ENCODE data around the gene TARP.
"Not testable (repeated sequence)": the region's sequence is repeated elsewhere in the genome, so short reads cannot be mapped to it uniquely, and the experiment has no call there.

TARP gene

DNA sequence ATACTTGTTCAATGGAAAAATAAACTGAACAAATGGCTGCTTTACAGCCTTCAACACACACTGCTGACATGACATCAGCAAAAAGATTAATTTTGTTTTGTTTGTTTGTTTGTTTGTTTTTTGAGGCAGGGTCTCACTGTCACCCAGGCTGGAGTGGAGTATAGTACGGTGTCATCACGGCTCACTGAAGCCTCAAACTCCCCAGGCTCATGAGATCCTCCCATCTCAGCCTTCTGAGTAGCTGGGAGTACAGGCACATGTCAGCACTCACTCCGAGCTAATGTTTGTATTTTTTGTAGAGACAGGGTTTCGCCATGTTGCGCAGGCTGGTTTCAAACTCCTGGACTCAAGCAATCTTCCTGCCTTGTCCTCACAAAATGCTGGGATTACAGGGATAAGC is 10.9 kb downstream of the TARP start:
- H2AFZ ChIP-seq (ENCODE audit: low read length, unreplicated experiment) = no peak overlapping the region
- no peak overlapping the region for H3K27ac ChIP-seq (ENCODE audit: low read depth, low read length)
- no peaks in the 10 kb centered on the region for H3K4me1 ChIP-seq (ENCODE audit: control insufficient read depth, insufficient read depth, low read length, unreplicated experiment)
- H3K27me3 ChIP-seq (ENCODE audit: insufficient read depth, low read length) = no peaks in the 10 kb centered on the region
- H3K4me3 ChIP-seq (ENCODE audit: low read depth, low read length) = no peak overlapping the region
- H3K36me3 ChIP-seq (ENCODE audit: insufficient read depth, low read length) = no peaks in the 10 kb centered on the region
- no peaks in the 10 kb centered on the region for H3K79me2 ChIP-seq (ENCODE audit: control insufficient read depth, insufficient read depth, low read length, unreplicated experiment)

DNA sequence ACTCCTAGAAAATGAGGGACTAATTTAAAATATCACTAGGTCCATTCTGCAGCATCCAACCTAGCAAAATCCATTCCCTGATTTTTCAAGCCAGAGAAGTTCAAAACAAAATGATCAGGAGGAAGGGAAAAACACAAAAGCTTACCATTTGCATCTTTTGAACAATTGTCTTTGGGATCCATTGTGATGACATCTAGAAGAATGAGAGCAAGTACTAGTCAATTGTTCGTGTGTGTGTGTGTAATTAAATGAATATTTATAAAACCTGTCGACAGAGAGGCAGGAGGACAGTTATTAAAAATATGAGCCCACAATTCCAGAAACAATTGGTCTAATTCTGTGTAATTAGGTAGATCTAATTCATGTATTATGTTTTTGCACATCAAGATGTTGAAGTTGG is 11.4 kb downstream of the TARP start:
- H3K27ac ChIP-seq (ENCODE audit: low read depth, low read length); H3K4me1 ChIP-seq (ENCODE audit: control insufficient read depth, insufficient read depth, low read length, unreplicated experiment); H2AFZ ChIP-seq (ENCODE audit: low read length, unreplicated experiment); H3K36me3 ChIP-seq (ENCODE audit: insufficient read depth, low read length); H3K4me3 ChIP-seq (ENCODE audit: low read depth, low read length); H3K79me2 ChIP-seq (ENCODE audit: control insufficient read depth, insufficient read depth, low read length, unreplicated experiment); H3K27me3 ChIP-seq (ENCODE audit: insufficient read depth, low read length): not testable (repeated sequence)

DNA sequence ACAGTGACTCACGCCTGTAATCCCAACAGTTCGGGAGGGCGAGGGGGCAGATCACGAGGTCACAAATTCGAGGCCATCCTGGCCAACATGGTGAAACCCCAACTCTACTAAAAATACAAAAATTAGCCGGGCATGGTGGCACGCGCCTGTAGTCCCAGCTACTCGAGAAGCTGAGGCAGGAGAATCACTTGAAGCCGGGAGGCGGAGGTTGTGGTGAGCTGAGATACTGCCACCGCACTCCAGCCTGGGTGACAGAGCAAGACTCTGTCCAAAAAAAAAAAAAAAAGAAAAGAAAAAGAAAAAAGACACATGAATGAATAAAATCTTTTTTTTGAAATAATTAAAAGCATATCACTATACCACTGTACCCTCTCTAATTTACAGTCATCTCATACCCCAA is 11.8 kb downstream of the TARP start:
- H3K36me3 ChIP-seq (ENCODE audit: insufficient read depth, low read length); H3K79me2 ChIP-seq (ENCODE audit: control insufficient read depth, insufficient read depth, low read length, unreplicated experiment); H3K27ac ChIP-seq (ENCODE audit: low read depth, low read length); H3K4me1 ChIP-seq (ENCODE audit: control insufficient read depth, insufficient read depth, low read length, unreplicated experiment); H3K4me3 ChIP-seq (ENCODE audit: low read depth, low read length); H3K27me3 ChIP-seq (ENCODE audit: insufficient read depth, low read length); H2AFZ ChIP-seq (ENCODE audit: low read length, unreplicated experiment): not testable (repeated sequence)

DNA sequence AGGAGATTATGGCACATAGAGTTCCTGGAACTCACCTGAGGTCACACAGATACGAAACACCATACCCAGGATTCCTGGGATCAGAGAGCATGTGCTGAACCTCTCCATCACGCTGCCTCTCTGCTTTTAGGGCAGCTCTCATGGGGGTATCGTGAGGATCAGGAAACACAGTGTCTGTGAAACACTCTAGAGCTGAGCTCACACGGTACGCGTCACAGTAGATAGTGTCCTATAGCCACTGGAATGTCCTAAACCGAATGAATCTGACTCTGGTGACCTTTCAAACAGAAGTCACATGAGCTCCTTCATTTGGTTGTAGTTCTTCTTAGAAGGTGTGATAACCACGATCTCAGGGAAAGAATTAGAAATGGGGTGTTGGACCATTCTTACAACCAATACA is 14.3 kb downstream of the TARP start:
- H3K27ac ChIP-seq (ENCODE audit: low read depth, low read length); H3K4me1 ChIP-seq (ENCODE audit: control insufficient read depth, insufficient read depth, low read length, unreplicated experiment); H2AFZ ChIP-seq (ENCODE audit: low read length, unreplicated experiment); H3K79me2 ChIP-seq (ENCODE audit: control insufficient read depth, insufficient read depth, low read length, unreplicated experiment); H3K36me3 ChIP-seq (ENCODE audit: insufficient read depth, low read length); H3K4me3 ChIP-seq (ENCODE audit: low read depth, low read length); H3K27me3 ChIP-seq (ENCODE audit: insufficient read depth, low read length): not testable (repeated sequence)

DNA sequence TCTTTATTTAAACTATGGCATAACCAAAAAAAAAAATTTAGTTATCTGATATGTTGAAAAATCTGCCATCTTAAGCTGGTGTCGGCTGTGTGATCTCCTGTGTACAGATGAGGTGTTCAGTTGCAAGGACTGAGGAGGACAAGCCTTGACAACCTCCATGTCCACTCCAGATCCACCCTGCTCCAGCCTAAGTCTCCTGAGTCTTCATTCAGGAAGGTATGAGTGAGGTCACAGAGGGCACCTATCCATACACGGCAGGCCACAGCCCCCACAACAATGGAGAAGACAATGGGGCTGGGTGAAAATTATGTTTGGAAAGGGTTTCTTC is 16.1 kb downstream of the TARP start:
- H3K27ac ChIP-seq (ENCODE audit: low read depth, low read length) = no peak overlapping the region
- no peak overlapping the region for H2AFZ ChIP-seq (ENCODE audit: low read length, unreplicated experiment)
- no peaks in the 10 kb centered on the region for H3K79me2 ChIP-seq (ENCODE audit: control insufficient read depth, insufficient read depth, low read length, unreplicated experiment)
- H3K4me1 ChIP-seq (ENCODE audit: control insufficient read depth, insufficient read depth, low read length, unreplicated experiment) = no peaks in the 10 kb centered on the region
- no peaks in the 10 kb centered on the region for H3K27me3 ChIP-seq (ENCODE audit: insufficient read depth, low read length)
- H3K36me3 ChIP-seq (ENCODE audit: insufficient read depth, low read length) = no peaks in the 10 kb centered on the region
- no peak overlapping the region for H3K4me3 ChIP-seq (ENCODE audit: low read depth, low read length)

DNA sequence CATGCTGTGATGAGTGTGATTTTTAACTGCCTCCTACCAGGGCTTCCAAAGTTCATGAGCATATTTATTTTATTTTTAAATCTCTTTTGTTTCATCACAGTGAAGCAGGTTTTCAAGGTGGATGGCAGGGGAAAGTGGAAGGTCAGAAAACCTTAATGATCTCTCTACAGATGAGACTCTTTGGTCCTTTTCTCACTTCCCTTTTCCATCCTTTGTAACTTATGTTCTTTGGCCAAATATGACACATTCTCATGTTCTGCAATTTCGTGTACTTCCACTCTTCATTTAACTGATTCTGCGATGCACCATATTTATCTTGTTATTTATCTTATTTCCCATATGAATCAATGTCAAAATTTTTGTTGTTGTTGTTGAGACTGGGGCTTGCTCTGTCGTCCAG is 23.6 kb downstream of the TARP start:
- not testable (repeated sequence) for H3K27ac ChIP-seq (ENCODE audit: low read depth, low read length); H2AFZ ChIP-seq (ENCODE audit: low read length, unreplicated experiment); H3K4me1 ChIP-seq (ENCODE audit: control insufficient read depth, insufficient read depth, low read length, unreplicated experiment); H3K4me3 ChIP-seq (ENCODE audit: low read depth, low read length); H3K27me3 ChIP-seq (ENCODE audit: insufficient read depth, low read length); H3K36me3 ChIP-seq (ENCODE audit: insufficient read depth, low read length); H3K79me2 ChIP-seq (ENCODE audit: control insufficient read depth, insufficient read depth, low read length, unreplicated experiment)

DNA sequence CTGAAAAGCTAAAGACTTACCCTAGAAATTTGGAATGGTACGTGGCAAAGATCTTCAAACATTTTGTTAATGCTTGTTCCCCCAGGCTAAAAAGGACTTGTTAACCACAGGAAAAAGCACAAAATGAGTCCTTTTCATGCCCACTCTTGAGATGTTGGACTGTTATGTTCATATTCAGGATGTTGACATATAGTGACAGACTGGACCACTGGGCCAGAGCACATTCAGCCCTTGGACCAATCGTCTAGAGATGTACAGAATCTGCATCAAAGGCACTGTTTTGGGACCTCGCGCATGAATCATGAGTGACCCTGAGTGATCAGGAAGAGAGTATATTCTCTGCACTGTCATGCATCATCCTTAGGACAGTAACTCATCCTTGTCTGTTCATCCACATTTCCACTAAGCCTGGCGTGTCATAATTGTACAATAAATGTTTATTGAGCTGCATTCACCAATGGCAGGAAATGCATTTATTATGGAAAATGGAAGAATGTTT is 25.3 kb downstream of the TARP start:
- H3K79me2 ChIP-seq (ENCODE audit: control insufficient read depth, insufficient read depth, low read length, unreplicated experiment) = no peaks in the 10 kb centered on the region
- H3K27ac ChIP-seq (ENCODE audit: low read depth, low read length) = no peak overlapping the region
- no peaks in the 10 kb centered on the region for H3K36me3 ChIP-seq (ENCODE audit: insufficient read depth, low read length)
- 0 out of 2 replicates have a peak, but pooled peaks cover 5% of the 10 kb centered on the region for H3K27me3 ChIP-seq (ENCODE audit: insufficient read depth, low read length)
- H3K4me3 ChIP-seq (ENCODE audit: low read depth, low read length) = no peak overlapping the region
- no peaks in the 10 kb centered on the region for H3K4me1 ChIP-seq (ENCODE audit: control insufficient read depth, insufficient read depth, low read length, unreplicated experiment)
- no peak overlapping the region for H2AFZ ChIP-seq (ENCODE audit: low read length, unreplicated experiment)

DNA sequence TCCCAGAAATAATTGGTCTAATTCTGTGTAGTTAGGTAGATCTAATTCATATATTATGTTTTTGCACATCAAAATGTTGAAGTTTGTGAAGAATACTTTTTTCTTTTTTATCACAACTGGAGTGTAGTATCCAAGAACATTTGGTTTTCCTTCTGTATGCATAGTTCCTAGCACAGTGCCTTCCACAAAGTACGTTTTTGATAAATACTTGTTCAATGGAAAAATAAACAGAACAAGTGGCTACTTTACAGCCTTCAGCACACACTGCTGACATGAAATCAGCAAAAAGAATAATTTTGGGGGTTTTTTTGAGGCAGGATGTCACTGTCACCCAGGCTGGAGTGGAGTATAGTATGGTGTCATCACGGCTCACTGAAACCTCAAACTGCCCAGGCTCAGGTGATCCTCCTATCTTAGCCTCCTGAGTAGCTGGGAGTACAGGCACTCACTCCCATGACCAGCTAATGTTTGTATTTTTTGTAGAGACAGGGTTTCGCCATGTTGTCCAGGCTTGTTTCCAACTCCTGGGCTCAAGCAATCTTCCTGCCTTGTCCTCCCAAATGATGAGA is 27.9 kb downstream of the TARP start:
- Histone ChIP-seq H2AFZ (ENCODE audit: low read length, unreplicated experiment) (no peak overlapping the region), H3K36me3 (ENCODE audit: insufficient read depth, low read length) (no peaks in the 10 kb centered on the region), H3K27me3 (ENCODE audit: insufficient read depth, low read length) (0 out of 2 replicates have a peak, but pooled peaks cover 5% of the 10 kb centered on the region), H3K27ac (ENCODE audit: low read depth, low read length) (no peak overlapping the region), H3K4me3 (ENCODE audit: low read depth, low read length) (no peak overlapping the region), H3K4me1 (ENCODE audit: control insufficient read depth, insufficient read depth, low read length, unreplicated experiment) (no peaks in the 10 kb centered on the region), H3K79me2 (ENCODE audit: control insufficient read depth, insufficient read depth, low read length, unreplicated experiment) (no peaks in the 10 kb centered on the region)

DNA sequence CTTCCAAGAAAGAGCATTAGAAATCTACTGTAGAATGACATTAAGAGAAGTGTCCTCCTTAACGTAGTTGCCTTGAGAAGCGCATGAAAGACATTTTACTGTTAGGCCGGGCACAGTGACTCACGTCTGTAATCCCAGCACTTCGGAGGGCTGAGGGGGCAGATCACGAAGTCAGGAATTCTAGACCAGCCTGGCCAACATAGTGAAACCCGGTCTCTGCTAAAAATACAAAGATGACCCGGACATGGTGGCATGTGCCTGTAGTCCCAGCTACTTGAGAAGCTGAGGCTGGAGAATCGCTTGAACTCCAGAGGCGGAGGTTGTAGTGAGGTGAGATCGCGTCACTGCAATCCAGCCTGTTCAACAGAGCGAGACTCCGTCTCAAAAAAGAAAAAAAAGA is 28.9 kb downstream of the TARP start:
- Histone ChIP-seq H3K27ac (ENCODE audit: low read depth, low read length) (no peak overlapping the region), H3K4me3 (ENCODE audit: low read depth, low read length) (no peak overlapping the region), H3K27me3 (ENCODE audit: insufficient read depth, low read length) (0 out of 2 replicates have a peak, but pooled peaks cover 5% of the 10 kb centered on the region), H3K4me1 (ENCODE audit: control insufficient read depth, insufficient read depth, low read length, unreplicated experiment) (no peaks in the 10 kb centered on the region), H3K79me2 (ENCODE audit: control insufficient read depth, insufficient read depth, low read length, unreplicated experiment) (no peaks in the 10 kb centered on the region), H2AFZ (ENCODE audit: low read length, unreplicated experiment) (no peak overlapping the region), H3K36me3 (ENCODE audit: insufficient read depth, low read length) (no peaks in the 10 kb centered on the region)

DNA sequence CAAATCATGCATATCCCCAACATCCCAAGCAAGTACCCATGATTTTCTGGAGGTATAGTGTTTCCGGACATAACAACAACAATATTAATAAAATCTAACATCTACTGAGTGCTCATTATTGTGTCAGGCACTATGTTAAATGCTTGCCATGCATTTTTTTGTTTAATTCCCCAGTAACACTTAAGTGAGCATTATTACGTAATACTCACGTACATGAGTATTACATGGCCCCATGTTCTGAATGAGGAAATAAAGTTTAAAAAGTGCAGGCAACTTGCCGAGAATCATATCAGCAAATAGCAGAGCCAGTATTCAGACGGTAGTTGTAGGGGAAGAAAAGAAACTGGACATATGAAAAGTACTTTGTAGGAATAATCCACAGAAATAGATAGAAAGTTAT is 30.1 kb downstream of the TARP start:
- not testable (repeated sequence) for H2AFZ ChIP-seq (ENCODE audit: low read length, unreplicated experiment); H3K79me2 ChIP-seq (ENCODE audit: control insufficient read depth, insufficient read depth, low read length, unreplicated experiment); H3K4me1 ChIP-seq (ENCODE audit: control insufficient read depth, insufficient read depth, low read length, unreplicated experiment); H3K27ac ChIP-seq (ENCODE audit: low read depth, low read length); H3K27me3 ChIP-seq (ENCODE audit: insufficient read depth, low read length); H3K36me3 ChIP-seq (ENCODE audit: insufficient read depth, low read length); H3K4me3 ChIP-seq (ENCODE audit: low read depth, low read length)

DNA sequence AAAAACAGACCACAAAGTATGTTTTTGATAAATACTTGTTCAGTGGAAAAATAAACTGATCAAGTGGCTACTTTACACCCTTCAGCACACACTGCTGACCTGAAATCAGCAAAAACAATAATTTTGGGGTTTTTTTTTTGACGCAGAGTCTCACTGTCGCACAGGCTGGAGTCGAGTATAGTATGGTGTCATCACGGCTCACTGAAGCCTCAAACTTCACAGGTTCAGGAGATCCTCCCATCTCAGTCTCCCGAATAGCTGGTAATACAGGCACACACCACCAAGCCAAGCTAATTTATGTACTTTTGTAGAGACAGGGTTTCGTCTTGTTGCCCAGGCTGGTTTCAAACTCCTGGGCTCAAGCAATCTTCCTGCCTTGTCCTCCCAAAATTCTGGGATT is 30.6 kb downstream of the TARP start:
- Histone ChIP-seq H3K79me2 (ENCODE audit: control insufficient read depth, insufficient read depth, low read length, unreplicated experiment) (no peaks in the 10 kb centered on the region), H3K27me3 (ENCODE audit: insufficient read depth, low read length) (0 out of 2 replicates have a peak, but pooled peaks cover 5% of the 10 kb centered on the region), H3K27ac (ENCODE audit: low read depth, low read length) (no peak overlapping the region), H3K4me3 (ENCODE audit: low read depth, low read length) (no peak overlapping the region), H3K4me1 (ENCODE audit: control insufficient read depth, insufficient read depth, low read length, unreplicated experiment) (no peaks in the 10 kb centered on the region), H3K36me3 (ENCODE audit: insufficient read depth, low read length) (no peaks in the 10 kb centered on the region), H2AFZ (ENCODE audit: low read length, unreplicated experiment) (no peak overlapping the region)
